CD4-positive, alpha-beta T cell treated with Interferon gamma for 1 hour (primary cell): ENCODE measurements around the gene CHD6.

Experiments
- DNase-seq: peaks from one replicate; pipeline ENCODE4 v3.0.0-alpha.2; 2020

Gene CHD6

DNA sequence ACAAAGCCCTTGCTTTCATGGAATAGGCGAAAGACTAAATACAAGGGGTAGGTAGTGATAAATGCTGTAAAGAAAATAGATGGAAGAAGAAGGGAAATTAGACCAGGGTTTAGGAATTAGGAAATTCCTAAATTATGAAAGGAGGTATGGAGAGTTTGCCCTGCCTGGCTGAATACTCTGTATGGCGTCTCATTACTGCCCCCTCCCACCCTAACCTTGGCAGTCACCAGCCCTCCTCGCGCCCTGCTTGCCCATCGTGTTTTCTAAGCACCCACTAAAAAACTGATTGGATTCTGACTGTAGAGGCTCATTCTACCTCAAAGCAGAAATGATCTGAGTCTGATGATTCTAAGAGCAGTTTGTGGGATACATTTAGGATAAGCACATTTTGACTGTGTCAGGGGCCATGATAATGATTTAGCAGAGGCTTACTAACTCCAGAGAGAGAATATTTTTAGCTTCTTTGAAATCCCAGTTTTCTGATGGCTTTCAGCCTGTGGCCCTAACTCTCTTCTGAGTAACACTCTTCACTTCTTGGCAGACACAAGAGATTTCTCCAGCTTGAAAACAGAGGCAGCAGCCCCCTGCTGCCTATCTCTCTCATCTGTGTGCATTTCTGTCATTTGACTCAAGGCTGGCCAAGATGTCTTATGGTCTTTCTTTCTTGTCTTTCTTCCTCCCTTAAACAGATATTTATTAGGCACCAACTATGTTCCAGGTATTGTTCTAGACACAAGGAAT lies 1.4 kb upstream of the CHD6 start:
- no peak for DNase-seq

DNA sequence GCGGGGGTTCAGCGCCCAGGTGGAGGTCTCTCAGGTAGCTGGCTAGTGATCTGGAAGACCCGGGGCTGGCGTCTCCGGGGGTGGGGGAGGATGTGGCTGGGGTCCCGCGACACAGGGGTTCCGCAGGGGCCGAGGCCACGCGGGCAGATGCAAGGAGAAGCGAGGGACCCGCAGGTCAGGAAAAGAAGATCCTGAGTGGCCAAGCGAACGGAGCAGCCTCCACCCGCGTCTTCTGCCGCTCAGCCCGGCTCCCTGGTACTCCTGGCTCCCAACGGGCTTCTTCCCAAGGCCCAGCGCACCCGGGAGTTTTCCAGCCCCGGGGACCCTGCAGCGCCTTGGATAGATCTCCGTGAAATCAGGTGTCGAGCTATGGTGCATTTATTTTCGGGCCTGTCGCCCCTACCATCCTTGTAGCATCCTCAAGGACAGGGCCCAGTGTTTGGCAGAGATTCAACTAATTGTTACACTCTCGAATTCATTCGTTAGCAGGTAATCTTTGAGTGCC lies 682 bp upstream of the CHD6 start:
- DNase-seq: no peak

DNA sequence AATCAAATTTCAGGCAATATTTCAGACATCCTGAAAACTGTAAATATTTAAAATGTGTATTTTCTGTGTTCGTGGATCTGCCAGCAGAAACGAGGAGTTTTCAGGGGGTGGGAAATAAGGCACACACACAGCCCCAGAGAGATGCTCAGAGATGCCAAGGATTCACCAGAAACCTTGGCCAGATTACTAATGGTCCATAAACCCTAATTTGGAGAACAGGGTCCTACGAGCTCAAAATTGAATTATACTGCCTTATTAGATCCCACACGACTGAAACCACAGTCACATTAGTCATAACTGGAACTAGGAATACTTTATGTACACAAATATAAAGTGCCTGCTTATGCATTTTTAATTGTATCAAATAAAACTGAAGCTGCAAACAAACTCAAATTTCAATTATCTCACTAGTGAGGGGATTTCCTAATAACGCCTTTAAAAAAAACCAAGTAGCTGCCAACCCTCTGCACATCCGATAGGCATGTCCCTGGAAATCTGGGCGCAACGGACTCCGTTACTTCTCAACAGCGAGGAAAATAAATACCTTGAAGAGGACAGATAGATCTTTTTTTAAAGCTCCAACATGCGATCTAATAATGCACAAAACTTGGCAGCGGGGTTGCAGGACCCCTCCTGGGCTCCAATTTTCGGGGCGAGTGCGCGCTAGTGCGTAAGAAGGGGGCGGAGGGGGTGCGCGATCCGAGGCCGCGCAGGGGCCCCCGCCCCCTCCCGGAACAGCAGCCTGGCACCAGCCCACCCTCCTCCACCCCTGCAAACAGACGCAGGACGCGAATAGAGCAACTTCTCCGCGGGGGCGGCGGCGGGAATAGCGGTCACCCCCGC lies 897 bp downstream of the CHD6 start:
- peak; percentile 47 for DNase-seq

DNA sequence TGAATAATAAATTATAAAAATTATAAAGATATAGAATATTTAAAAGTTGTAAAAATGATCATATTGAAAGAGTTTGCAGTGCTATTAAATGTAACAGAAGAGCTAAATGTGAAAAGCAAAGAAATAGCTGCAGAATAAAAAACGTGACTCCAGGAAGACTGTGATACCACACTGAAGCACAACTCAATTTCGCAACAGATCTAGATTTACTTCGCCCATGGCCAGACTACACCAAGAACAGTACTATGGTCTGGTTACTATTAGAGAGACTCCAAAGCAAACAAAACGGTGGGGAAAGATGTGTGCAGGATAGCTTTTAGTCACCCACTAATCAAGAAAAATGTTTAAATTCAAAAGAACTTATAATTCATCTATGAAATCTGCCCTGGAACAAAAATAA lies 1.9 kb downstream of the CHD6 start:
- DNase-seq: no peak

DNA sequence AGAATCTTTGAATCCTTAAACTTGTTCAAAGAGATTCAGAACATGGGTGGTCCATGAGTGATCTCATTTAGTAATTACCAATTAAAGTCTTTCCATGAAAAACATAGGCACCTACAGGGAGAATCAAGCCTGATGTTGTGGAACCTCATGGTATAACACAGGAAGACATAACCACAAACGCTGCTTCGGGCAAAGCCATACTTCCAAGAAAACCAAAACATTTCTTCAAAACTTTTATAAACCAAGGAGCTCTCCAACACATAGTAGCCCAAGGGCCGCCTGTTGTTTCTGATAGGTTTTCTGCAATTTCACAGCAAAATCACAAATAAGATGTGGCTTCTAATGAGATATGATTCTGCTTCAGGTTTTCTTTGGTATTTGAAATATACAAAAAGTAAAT lies 2.5 kb downstream of the CHD6 start:
- DNase-seq: no peak

DNA sequence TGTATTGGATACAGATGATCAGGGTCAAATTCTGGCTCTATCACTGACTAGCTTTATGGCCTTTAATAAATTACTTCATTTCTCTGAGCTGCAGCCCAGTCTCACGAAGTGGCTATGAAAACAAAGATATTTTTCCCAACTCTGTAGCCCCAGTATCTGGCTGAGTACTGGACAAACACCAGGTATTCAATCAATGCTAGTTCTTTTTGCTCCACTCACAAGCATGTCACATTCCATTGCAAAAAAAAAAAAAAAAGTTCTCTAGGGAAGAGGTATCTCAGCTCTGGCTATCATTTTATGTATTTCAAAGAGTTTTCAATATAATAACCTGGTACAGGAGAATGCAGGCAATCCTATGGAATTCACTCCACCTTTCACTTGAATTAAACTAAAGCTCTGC lies 3.1 kb downstream of the CHD6 start:
- DNase-seq: no peak

DNA sequence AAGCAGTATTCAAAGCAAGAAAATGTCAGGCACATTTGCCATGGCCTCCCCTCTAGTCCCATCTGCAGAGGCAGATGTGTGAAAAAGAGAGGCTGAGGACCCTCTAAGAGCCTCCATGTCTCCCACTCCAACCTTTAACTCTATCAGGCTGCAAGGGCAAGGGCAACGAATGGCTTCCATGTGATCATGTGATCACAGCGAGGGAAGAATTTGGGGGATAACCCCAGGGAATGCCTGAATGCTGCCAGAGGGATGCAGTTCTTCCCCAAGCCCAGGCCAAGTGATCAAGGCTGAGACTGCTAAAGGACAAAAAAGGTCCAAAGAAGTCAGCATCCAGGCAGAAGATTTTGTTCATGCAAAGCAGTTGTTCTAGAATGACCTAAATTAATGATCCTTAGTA lies 4.9 kb downstream of the CHD6 start:
- DNase-seq: no peak

DNA sequence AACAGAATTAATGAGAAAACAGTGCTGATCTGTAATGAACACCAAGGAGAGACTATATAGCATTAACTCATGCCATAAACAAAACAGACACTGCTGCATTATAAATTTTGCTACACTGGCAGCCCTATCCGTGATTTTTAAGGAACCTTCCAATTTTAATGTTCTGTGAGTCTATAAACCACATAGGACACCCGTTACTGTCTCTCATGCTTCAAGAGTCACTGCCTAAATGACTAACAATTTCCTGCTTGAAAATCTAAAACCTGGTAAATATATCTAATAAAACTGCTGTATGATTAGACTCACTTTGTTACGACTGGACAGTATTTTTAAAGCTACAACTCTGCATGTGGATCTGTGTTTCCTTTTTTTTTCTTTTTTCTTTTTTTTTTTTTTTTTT lies 8.7 kb downstream of the CHD6 start:
- no peak for DNase-seq

DNA sequence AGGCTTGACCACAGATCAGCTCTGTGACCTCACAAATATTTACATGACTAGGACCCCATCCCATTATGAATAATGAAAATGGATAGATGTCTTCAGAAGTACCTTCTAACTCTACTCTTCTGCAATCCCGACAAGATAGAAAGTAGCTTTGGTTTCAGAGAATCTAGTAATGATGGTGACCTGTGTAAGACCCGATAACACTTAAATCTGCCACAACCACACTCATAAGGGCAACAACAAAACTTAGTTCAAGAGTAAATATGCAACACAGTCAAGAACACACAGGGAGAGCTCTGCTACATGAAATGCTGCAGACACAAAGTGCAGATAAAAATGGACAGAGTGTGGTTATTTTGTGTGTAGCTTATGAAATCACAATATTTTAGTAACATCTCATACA lies 9.6 kb downstream of the CHD6 start:
- no peak for DNase-seq

DNA sequence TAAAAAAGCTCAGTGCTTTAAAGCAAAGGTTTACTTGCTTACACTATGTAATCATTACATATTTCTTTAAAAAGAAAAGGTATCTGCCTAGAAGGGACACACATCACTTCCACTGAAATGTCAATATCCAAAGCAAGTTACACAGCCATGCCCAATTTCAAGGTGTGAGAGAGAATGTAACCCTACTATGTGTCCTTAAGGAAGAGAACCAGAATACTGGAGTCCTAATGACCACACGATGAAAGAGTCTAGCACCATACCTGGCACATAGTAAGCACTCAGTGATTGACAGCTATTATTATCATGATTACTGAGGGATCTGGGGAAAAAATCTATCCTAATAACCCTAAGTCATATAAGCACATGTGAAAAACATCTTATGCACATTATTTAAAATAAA lies 10.4 kb downstream of the CHD6 start:
- no peak for DNase-seq

DNA sequence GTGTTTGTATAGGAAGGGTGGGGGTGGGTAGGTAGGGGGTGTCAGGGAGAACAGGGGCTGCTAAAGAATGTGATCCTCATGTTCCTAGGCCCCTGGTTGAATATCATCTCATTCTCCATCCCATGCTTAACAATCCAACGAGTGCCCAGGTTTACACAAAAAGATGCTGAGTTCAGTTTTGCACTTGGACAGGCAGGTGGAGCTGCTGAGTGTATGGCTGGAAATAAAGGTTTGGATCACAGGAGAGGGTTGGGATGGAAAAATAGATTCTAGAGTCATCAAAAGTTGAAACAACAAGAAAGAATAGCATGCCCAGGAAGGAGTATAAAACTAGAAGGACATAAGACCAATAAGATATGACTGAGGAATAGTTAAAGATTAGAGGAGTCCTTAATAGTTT lies 14.2 kb downstream of the CHD6 start:
- no peak for DNase-seq

DNA sequence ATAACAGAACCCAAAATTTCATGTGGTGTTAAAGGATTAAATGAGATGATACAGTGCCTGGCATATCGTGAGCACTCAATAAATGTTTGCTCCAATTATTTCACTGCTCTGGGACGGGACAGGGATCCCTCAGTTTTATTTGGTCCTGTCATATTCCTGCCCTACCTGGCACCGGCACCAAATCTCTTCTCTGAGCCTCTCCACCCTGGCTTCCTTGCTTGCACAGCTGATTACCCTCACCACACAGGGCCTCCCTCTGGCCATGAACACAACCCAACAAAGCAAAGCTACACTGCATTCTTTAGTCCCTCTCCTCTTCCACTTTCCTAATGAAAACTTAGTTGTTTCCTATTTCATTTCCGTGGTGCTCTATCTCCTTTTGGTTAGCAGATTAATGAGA lies 16.4 kb downstream of the CHD6 start:
- no peak for DNase-seq

DNA sequence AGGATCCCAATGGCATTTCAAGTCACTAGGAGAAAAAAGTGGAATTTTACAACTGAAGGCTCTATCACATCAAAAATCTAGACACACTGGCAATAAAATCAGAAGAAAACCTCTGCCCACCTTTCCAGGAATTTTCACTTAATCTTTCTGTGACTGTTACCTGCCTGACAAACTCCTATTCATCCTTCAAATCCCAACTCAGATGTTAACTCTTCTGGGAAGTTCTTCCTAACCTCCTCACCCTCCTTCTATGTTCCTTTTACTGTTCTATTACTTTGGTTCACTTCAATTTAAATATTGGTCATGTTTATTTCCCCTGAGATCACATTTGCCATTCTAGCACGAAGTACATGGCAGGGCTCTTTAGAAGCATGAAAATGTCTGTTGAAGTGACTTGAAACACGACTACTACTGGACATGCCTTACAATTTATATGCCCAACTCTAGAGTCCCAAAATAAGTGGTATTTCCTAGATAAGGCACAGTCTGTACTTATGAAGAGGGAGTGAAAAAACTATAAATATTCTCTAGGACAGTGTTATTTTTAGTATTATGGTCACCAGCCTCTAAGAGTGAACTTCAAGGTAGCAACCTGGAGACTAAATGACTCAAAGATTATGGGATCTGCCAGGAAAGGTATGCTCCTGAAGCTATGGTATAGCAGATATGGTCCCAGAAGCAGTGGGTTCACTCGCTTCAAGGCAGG lies 17.1 kb downstream of the CHD6 start:
- DNase-seq: no peak

DNA sequence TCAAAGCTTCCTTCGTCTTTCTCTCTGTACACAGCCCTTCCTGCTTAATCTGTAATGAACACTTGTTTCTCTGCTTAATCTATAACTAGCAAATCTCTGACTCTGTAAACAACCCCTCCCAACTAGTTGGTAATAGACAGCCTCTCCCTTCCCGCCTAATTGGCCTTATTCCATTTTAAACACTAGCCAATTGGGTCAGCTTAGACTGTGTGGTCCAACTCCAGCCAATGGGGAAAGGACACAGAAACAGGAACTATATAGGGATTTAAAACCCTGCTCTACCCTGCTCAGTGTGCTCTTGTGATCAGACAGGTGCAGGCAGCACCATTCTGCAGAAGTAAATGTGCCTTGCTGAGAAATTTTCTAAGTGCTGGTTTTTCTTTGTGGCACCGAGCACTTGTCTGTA lies 18.5 kb downstream of the CHD6 start:
- DNase-seq: no peak

DNA sequence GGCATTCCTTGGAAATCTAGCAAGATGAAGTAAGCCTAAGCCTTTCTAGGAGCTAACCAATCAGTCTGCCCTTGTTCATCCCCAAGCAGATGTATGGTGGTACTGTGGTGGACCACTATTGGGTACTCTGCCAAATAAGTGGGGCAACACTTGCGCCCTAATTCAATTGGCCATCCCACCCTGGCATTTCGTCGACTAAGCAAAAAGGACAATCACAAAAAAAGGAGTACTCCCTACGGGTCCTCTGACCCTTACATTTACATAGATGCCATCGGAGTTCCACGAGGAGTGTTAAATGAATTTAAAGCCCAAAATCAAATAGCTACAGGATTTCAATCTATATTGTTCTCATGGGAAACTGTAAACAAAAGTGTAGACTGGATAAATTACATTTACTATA lies 19.5 kb downstream of the CHD6 start:
- DNase-seq: no peak

DNA sequence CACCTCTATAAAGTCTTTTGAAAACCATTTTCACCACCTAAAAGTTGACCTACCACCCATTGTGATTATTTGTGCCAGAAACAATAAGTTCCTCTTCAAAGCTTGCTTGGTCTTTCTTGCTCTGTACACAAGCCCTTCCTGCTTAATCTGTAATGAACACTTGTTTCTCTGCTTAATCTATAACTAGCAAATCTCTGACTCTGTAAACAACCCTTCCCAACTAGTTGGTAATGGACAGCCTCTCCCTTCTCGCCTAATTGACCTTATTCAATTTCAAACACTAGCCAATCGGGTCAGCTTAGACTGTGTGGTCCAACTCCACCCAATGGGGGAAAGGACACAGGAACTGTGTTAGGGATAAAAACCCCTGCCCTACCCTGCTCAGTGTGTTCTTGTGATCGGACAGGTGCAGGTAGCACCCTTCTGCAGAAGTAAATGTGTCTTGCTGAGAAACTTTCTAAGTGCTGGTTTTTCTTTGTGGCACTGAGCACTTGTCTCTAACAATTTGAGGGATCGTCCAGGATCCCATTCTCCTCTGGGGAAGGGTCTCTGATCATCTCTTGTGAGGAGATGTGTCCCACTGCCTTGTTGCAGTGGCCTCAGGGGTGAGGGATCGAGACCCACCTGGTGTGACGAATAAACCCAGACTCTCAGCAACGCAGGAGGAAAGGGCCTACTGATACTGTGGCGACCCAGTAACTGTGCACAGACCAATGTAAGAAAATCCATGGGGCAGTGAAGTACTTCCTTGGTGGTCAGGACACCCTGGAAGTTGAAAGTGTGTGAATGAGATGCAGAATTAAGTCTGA lies 23.5 kb downstream of the CHD6 start:
- DNase-seq: no peak

DNA sequence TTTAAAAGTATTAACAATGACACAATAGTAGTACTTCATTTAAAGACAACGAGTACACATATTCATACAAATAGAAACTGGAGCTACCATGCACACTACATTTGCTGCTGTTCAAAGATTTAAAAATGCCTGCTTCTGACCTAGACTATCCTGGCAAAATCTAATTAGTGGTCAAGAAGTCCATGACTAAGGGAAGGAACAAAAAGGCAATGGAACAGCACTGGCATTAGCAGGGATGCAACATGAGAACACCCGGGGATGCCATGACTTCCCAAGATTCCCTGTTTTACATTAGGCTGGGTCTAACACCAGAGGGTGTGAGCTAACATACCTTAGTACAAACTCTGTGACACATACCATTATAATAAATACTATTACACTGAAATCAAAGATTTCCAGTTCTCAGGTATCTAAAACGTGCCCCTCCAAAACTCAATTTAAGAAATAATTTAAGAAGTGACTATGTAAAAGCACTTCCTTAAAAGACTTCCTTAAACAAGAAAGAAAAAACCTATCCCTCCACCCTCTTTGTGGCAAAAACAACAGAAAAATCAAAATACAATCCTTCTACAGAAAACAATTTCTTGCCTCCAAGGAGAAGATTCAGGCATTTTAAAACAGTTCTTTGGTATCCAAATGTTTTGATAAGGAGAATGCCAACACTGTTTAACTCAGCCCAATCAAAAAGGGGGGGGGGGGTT lies 25.5 kb downstream of the CHD6 start:
- DNase-seq: no peak

DNA sequence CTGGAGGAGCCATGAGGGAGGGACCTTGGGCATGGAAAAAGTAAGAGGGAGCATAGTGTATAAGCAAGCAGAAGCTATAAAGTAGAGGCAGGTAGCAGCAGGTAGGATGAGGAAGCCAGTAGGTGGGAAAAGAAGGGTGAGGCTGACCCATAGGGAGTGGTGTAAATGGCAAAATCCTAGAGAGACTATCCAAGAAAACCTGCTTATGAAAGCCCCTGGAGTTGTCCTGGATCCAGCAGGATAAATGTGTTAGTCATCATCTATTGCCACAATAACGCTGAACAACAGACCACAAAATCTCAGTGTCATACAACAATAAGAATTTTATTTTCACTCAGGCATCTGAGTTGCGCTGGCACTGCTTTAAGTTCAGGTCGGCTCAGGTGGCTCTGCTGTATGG lies 30.2 kb downstream of the CHD6 start:
- no peak for DNase-seq

DNA sequence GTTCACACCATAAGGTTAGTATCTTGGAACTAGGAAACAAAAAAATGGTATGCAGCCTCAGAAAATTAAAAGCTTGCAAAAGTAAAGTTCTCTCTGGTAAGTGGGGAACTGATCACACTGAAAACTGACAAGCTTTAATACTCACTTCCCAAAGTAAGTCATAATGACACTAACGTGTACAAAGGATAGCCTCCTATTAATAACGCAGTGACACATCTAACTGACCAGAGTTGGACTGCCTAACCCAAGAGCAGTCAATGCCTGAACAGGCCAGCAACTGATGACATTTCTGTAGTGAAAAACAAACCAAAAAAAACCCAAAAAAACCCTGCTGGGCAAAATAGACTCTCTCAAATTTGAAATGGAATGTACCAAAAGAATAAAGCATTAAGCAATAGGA lies 30.7 kb downstream of the CHD6 start:
- no peak for DNase-seq

DNA sequence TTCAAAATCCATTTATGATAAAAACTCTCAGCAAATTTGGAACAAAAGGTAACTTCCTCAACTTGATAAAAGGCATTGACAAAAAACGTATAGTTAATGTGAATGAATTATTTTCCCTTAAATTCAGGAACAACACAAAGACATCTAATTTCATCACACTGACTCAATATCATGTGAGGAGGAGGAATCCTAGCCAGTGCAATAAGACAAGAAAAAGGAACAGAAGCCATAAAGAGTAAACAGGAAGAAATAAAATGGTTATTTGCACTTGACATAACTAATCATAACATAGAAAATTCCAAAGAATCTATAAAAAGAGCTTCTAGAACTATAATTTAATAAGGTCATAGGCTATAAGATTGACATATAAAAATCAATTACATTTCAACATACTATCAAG lies 31.4 kb downstream of the CHD6 start:
- no peak for DNase-seq

DNA sequence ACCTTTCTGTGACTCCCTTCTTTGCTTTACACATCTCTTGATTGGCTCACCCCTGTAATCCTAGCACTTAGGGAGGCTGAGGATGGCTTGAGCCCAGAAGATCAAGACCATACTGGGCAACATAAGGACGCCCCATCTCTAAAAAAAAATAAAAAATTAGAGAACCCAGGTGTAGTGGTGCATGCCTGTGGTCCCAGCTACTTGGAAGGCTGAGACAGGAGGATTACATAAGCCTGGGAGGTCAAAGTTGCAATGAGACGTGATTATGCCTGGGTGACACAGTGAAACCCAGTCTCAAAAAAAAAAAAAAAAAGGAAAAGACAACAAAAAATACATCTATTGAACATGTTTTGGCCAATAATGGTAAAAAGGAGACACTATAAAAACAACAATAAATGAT lies 37.8 kb downstream of the CHD6 start:
- no peak for DNase-seq
